Vagina (tissue), 2 donors: Measurements from ENCODE around the gene NSD2.

Source experiments
- POLR2A ChIP-seq, 2 donors: fragments of 450-650 bp; IDR thresholded peaks; one replicate each; pipeline ENCODE4 v1.6.1; 2017; ENCODE audit warnings: antibody characterized with exemption in 2 of 2, mild to moderate bottlenecking in 2 of 2, moderate library complexity in 2 of 2
- TF ChIP-seq, protein P1 (sequence below), 3 experiments: fragments of 450-650 bp in 2 of 3; fragments of 200-600 bp in 1 of 3; sonication (generic) in 1 of 3; IDR thresholded peaks; one replicate each; pipeline ENCODE4 v1.5.1; 2017 to 2019; ENCODE audit warnings: antibody characterized with exemption in 3 of 3, mild to moderate bottlenecking in 2 of 3, moderate library complexity in 2 of 3

DNA sequence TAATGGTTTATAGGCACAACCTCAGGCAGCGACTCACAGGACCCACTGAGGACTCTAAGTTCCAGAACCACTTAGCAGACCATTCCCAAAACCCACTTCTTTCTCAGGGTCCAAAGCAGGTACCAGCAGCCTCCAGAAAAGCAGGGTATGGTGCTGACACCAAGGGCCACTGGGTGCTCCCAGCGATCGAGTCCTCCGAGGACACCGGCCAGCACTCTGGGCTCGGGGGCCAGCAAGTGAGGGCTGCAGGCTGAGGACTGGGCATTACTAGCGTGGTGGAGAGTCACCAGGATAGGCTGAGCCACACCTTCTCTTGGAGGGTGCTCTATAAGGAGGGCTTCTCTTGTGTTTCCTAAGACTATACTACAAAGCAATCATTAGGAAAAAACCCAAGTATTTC, 34.5 kb upstream of the NSD2 start:
- TF ChIP-seq, protein P1, sequence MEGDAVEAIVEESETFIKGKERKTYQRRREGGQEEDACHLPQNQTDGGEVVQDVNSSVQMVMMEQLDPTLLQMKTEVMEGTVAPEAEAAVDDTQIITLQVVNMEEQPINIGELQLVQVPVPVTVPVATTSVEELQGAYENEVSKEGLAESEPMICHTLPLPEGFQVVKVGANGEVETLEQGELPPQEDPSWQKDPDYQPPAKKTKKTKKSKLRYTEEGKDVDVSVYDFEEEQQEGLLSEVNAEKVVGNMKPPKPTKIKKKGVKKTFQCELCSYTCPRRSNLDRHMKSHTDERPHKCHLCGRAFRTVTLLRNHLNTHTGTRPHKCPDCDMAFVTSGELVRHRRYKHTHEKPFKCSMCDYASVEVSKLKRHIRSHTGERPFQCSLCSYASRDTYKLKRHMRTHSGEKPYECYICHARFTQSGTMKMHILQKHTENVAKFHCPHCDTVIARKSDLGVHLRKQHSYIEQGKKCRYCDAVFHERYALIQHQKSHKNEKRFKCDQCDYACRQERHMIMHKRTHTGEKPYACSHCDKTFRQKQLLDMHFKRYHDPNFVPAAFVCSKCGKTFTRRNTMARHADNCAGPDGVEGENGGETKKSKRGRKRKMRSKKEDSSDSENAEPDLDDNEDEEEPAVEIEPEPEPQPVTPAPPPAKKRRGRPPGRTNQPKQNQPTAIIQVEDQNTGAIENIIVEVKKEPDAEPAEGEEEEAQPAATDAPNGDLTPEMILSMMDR (IDR thresholded peaks at IDR 0.05), result no peak
- TF ChIP-seq POLR2A (IDR thresholded peaks at IDR 0.05), result no peak
